Measurements from ENCODE around the gene RFX2.

GRCh38 chr19:6041071-6041470 lies 69.2 kb downstream of the RFX2 start:
- no peak for TF ChIP-seq CTCF (IDR thresholded peaks at IDR 0.05)
- TF ChIP-seq EP300 (IDR thresholded peaks at IDR 0.05), result no peak
- TF ChIP-seq POLR2A (IDR thresholded peaks at IDR 0.05; ENCODE audit: low read depth), result no peak
